ENCODE measurements around the gene TRMT44.
"Not testable (repeated sequence)": the region's sequence is repeated elsewhere in the genome, so short reads cannot be mapped to it uniquely, and the experiment has no call there.

The TRMT44 gene

GRCh38 chr4:8477095-8477635, 36.6 kb downstream of the TRMT44 start:
- no peak for TF ChIP-seq CTCF (conservative IDR thresholded peaks at IDR 0.05; ENCODE audit: low read depth, low read length)
- H3K4me3 ChIP-seq (ENCODE audit: low read length) = no peak overlapping the region

GRCh38 chr4:8477676-8478075, 37.1 kb downstream of the TRMT44 start:
- no peak overlapping the region for H3K4me3 ChIP-seq (ENCODE audit: low read length)
- no peak for TF ChIP-seq CTCF (conservative IDR thresholded peaks at IDR 0.05; ENCODE audit: low read depth, low read length)
- no peak for DNase-seq (ENCODE audit: low read depth)

More at GRCh38 chr4:8477095-8477635, 36.6 kb downstream of the TRMT44 start:
- no peak for DNase-seq (ENCODE audit: low read depth)

DNA sequence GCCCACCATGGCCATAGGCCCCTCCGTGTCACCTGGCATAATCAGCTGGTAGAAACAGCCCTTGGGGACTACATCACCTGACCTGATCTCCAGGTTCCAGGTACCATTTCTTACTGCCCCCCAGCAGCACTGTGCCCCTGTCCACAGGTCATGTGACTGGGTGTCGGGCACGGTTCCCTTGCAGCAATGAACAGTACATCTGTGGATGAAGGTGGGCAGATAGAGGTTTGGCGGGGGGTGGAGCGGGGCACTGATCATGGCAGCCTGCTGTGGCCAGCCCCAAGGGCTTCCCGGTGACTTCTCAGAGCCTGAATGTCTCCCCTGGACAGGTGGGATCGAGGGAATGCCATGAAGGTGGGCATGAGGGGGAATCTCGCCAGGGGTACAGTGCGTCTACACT, 37.8 kb downstream of the TRMT44 start:
- no peak for DNase-seq (ENCODE audit: low read depth)
- no peak overlapping the region for H3K4me3 ChIP-seq (ENCODE audit: low read length)
- TF ChIP-seq CTCF (conservative IDR thresholded peaks at IDR 0.05; ENCODE audit: low read depth, low read length) = no peak

DNA sequence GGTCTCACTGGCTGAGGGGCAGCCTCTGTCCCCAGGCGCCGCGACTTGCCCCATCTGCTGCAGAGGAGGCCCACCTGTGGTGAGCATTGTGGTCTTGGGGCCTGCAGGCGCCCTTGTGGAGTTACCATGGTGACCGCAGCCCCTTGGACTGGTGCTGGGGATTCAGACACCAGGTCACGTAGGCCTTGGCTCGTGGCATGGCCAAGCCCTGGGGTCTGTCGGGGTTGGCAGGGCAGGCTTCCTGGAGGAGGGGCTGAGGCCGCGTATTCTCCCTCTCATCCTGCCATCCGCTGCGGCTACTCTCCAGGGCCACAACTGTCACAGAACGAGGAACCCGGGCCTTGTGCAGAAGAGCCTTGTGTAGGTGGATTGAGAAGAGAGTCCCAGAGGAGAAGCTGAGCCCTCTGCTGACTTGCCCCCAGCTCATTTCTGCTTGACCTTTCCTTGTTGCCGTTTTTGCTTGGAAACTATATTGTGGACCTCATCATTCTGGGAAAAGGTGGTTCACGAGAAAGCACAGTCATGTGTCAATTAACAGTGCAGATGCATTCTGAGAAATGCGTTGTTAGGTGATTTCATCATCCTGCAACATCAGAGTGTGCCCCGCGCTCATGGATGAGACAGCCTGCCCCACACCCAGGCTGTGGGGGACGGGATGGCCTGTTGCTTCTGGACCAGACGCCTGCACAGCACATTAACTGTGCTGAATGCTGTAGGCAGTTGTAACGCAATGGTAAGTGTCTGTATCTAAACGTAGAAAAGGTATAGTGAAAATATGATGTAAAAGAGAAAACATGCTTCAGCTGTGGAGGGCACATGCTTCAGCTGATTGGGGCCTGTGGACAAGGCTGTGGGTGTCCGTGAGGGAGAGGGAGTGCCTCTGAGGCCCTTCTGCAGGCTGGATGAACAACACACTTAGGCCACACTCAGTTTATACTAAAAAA, 38.5 kb downstream of the TRMT44 start:
- no peak overlapping the region for H3K4me3 ChIP-seq (ENCODE audit: low read length)
- no peak for TF ChIP-seq CTCF (conservative IDR thresholded peaks at IDR 0.05; ENCODE audit: low read depth, low read length)
- no peak for DNase-seq (ENCODE audit: low read depth)

GRCh38 chr4:8480221-8480620, 39.6 kb downstream of the TRMT44 start:
- TF ChIP-seq CTCF (conservative IDR thresholded peaks at IDR 0.05; ENCODE audit: low read depth, low read length) = no peak
- DNase-seq (ENCODE audit: low read depth) = no peak

DNA sequence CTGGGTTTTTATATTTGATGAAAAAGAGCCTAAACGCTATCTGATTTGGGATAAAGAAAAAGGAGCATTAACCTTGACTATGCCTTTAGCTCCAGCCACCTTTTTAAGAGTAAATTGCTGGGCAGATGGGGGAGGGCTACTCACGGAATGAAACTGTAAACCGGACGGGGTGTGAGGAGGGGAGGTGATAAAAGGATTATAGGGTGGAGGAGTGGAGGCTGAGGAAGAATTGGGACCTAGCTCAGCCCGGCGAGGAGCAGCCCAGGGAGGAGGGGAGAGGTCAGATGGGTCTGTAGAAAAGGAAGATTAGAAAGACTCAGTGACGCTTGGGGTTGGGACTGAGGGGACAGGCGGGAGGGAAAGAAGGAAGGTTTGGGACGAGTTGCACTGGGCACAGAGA, 46.1 kb downstream of the TRMT44 start:
- not testable (repeated sequence) for DNase-seq (ENCODE audit: low read depth); H3K4me3 ChIP-seq (ENCODE audit: low read length)

More at GRCh38 chr4:8480221-8480620, 39.6 kb downstream of the TRMT44 start:
- no peak overlapping the region for H3K4me3 ChIP-seq (ENCODE audit: low read length)

- no peak overlapping the region for H3K4me3 ChIP-seq (ENCODE audit: low read length)
- DNase-seq (ENCODE audit: low read depth) = no peak
- no peak for TF ChIP-seq CTCF (conservative IDR thresholded peaks at IDR 0.05; ENCODE audit: low read depth, low read length)
Measured at GRCh38 chr4:8488791-8489369, 48.3 kb downstream of the TRMT44 start.

DNA sequence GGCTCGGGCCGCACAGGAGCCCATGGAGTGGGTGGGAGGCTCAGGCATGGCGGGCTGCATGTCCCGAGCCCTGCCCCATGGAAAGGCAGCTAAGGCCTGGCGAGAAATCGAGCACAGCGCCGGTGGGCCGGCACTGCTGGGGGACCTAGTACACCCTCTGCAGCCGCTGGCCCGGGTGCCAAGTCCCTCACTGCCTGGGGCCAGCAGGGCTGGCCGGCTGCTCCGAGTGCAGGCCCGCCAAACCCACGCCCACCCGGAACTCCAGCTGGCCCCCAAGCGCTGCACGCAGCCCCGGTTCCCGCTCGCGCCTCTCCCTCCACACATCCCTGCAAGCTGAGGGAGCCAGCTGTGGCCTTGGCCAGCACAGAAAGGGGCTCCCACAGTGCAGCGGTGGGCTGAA, 50.9 kb downstream of the TRMT44 start:
- DNase-seq (ENCODE audit: low read depth); H3K4me3 ChIP-seq (ENCODE audit: low read length): not testable (repeated sequence)
